ENCODE results near the gene TRIM40. TPM values are rescaled to one million over a fixed set of nuclear protein-coding genes. Genes with fewer than 3 reads are reported as not detected.

TRIM40 gene
- total and polyA plus RNA-seq, 2 of the 13 experiments (the other 11 are each of a cell fraction or from before 2014, with no cell fraction given): 0.58 TPM; not detected in 1

GRCh38 chr6:30100585-30101443 is 35.1 kb upstream of the TRIM40 start (continued):
- peak; percentile 81 for TF ChIP-seq IKZF4 (CRISPR knock-in tag; IDR thresholded peaks at IDR 0.05; ENCODE audit: borderline replicate concordance, low read depth, not compliant biosample characterization)
- no peak for TF ChIP-seq TBP (CRISPR knock-in tag; IDR thresholded peaks at IDR 0.05)
- peak; percentile 77 for TF ChIP-seq ELF3 (CRISPR knock-in tag; IDR thresholded peaks at IDR 0.05)
- 0 out of 2 replicates have a peak, but pooled peaks have one; percentile 35 for TF ChIP-seq ZKSCAN5 (CRISPR knock-in tag; IDR thresholded peaks at IDR 0.05)
- TF ChIP-seq SATB2 (CRISPR knock-in tag; IDR thresholded peaks at IDR 0.05): no peak
- peak; percentile 71 for TF ChIP-seq KDM6A (CRISPR knock-in tag; IDR thresholded peaks at IDR 0.05; ENCODE audit: low read depth)
- TF ChIP-seq ATM (IDR thresholded peaks at IDR 0.05; ENCODE audit: borderline replicate concordance): no peak
- peak; percentile 68; the same call in 1 of the 2 replicates for TF ChIP-seq ISL2 (CRISPR knock-in tag; IDR thresholded peaks at IDR 0.05)
- no peak for TF ChIP-seq HCFC1 (IDR thresholded peaks at IDR 0.05; ENCODE audit: low read depth, low read length)
- no peak for TF ChIP-seq ZFYVE20 (CRISPR knock-in tag; IDR thresholded peaks at IDR 0.05; ENCODE audit: borderline replicate concordance, low read depth)
- TF ChIP-seq ZNF275 (CRISPR knock-in tag; IDR thresholded peaks at IDR 0.05; ENCODE audit: borderline replicate concordance): peak; percentile 59; the same call in 1 of the 2 replicates
- no peak; the same call in 1 of the 2 replicates for TF ChIP-seq ZNF484 (CRISPR knock-in tag; IDR thresholded peaks at IDR 0.05; ENCODE audit: borderline replicate concordance, low read depth)
- TF ChIP-seq ZNF552 (CRISPR knock-in tag; IDR thresholded peaks at IDR 0.05; ENCODE audit: borderline replicate concordance): no peak
- no peak; the same call in 1 of the 2 replicates for TF ChIP-seq HINFP (CRISPR knock-in tag; IDR thresholded peaks at IDR 0.05; ENCODE audit: low read depth)
- TF ChIP-seq ZC3H13 (CRISPR knock-in tag; IDR thresholded peaks at IDR 0.05): peak; percentile 91; the same call in 1 of the 2 replicates
- TF ChIP-seq MLX (CRISPR knock-in tag; IDR thresholded peaks at IDR 0.05): peak; percentile 79
- TF ChIP-seq GRHL1 (CRISPR knock-in tag; conservative IDR thresholded peaks at IDR 0.05): no peak
- peak; percentile 77 for TF ChIP-seq NCOA2 (CRISPR knock-in tag; IDR thresholded peaks at IDR 0.05)
- TF ChIP-seq PBX2 (CRISPR knock-in tag; IDR thresholded peaks at IDR 0.05): no peak
- peak; percentile 75 for TF ChIP-seq ZNF800 (CRISPR knock-in tag; IDR thresholded peaks at IDR 0.05)
- TF ChIP-seq ZKSCAN8 (CRISPR knock-in tag; IDR thresholded peaks at IDR 0.05; ENCODE audit: borderline replicate concordance): peak; percentile 74; the same call in 1 of the 2 replicates

Data from HepG2 (cell line).